Pancreas (tissue), 10 donors: ENCODE measurements around the gene CCDC32. TPM values are rescaled to one million over a fixed set of nuclear protein-coding genes. Genes with fewer than 3 reads are reported as not detected.

Experiments
- ATAC-seq, 4 donors: fragments of 200-7000 bp; cut with Tn5 transposase; one replicate each; pipeline versions ENCODE4 v1.8.0 to v1.9.1; 2020; ENCODE audit warnings: mild to moderate bottlenecking in 4 of 4, moderate library complexity in 4 of 4
- DNase-seq, 6 donors: peaks; one replicate each; pipeline ENCODE4 v3.0.0-alpha.2; 2020
- FAIRE-seq: peaks from 2 replicates; lab custom pipeline; 2012; peaks lifted over from hg19 to GRCh38; lab: Jason Lieb, UNC
- H3K27ac ChIP-seq, 4 donors: fragments of 200-600 bp; sonication (generic); 1 replicate in 3 of 4; 2 replicates in 1 of 4; pipeline versions ENCODE4 v1.5.0 to v1.8.0; 2020
- H3K27me3 ChIP-seq, 4 donors: fragments of 200-600 bp; one replicate each; pipeline ENCODE4 v1.8.0; 2021
- H3K36me3 ChIP-seq, 3 donors: fragments of 200-600 bp; sonication (generic) in 1 of 3; one replicate each; pipeline versions ENCODE4 v1.5.0 to v1.8.0; 2020 to 2021
- H3K4me1 ChIP-seq, 3 donors: fragments of 200-600 bp; one replicate each; pipeline ENCODE4 v1.8.0; 2021
- H3K4me3 ChIP-seq, 4 donors: fragments of 200-600 bp; sonication (generic) in 2 of 4; one replicate each; pipeline versions ENCODE4 v1.5.0 to v1.8.0; 2020 to 2021
- H3K9me3 ChIP-seq, 4 donors: fragments of 200-600 bp; one replicate each; pipeline ENCODE4 v1.8.0; 2021
- CTCF ChIP-seq, 4 donors: fragments of 200-600 bp; sonication (generic) in 3 of 4; IDR thresholded peaks; one replicate each; pipeline versions ENCODE4 v1.5.0 to v1.8.0; 2021; ENCODE audit warnings: antibody characterized with exemption in 4 of 4
- WGBS, 2 donors: extraction: QIAGEN DNeasy Blood & Tissue Kit; methylation state at CpG; one replicate each; pipeline ENCODE4 v1.1.7; 2013; 5-methylcytosine and 5-hydroxymethylcytosine counted together
- intact Hi-C, 3 donors: fragments of 100-400 bp; cut with DNase I; formaldehyde crosslinking; loops; one replicate each; pipeline versions ENCODE4 v1.11.1 to v1.14.2; 2022
- polyA plus RNA-seq, 2 donors: library from polyadenylated mRNA; stranded (reverse); fragments of 200-250 nt; gene quantifications; one replicate each; pipeline ENCODE4 v1.2.3, GENCODE V29; 2013
- total RNA-seq, 6 donors: library from RNA; stranded (reverse); fragmentation: NEBNext Ultra II Directional in 4 of 6; extraction: Animal tissue kit (Norgen Biotek cat#: 25700) in 4 of 6; gene quantifications; one replicate each; pipeline versions ENCODE4 v1.2.1 to v1.2.4, GENCODE V29; 2021 to 2023
- donor health status: healthy with polysubstance abuse.
- donor health status: DM: no; HTN: no; CAD: no; lungs with moderate emphysema.
- donor health status: DM: no; HTN: no; CAD: no.
- donor health status: control.
- donor health status: control.
- donor health status: Bipolar disorder and iron deficiency.
- donor health status: DM: yes; HTN: yes; CAD: no.
- donor health status: DM: no; HTN: no; CAD: no.
- donor health status: DM: no; HTN: no; CAD: no.
- donor health status: DM: yes; HTN: yes; CAD: no.

CCDC32 gene
- total RNA-seq (10 to 100 TPM; 13.5 to 22.6 (median 16.1) TPM), polyA plus RNA-seq (10 to 100 TPM; 14.3 to 20.8 TPM)

- no peaks in the 10 kb centered on the region for H3K9me3 ChIP-seq
- peak; percentile 94 to 98 (median 96) for ATAC-seq
- DNase-seq = peak; percentile 88 to 99 (median 97)
- H3K36me3 ChIP-seq = no peaks in the 10 kb centered on the region
- H3K27ac ChIP-seq = peak within 1 kb of the TSS; percentile 83 to 95 (median 88)
- intact Hi-C loops = no loop called here
- WGBS, 2 donors = 0% methylated on average over 40 of the region's 40 CpGs
- peak within 1 kb of the TSS; percentile 69 to 91 (median 82) for H3K4me3 ChIP-seq
- peaks cover 0 to 7% (median 4%) of the 10 kb centered on the region in 3 donors for H3K4me1 ChIP-seq
- H3K27me3 ChIP-seq = no peaks in the 10 kb centered on the region
- FAIRE-seq = peak; percentile 93
- no peak for TF ChIP-seq CTCF (IDR thresholded peaks at IDR 0.05)
Measured at GRCh38 chr15:40564591-40565332, at the start of gene CCDC32. Gene CCDC32 (minus strand): TSS chr15:40565042. CDS start chr15:40563015, 2,027 bp downstream.

- no peak overlapping the region for H3K4me3 ChIP-seq
- H3K27me3 ChIP-seq = no peaks in the 10 kb centered on the region
- ATAC-seq (no peak), FAIRE-seq (no peak), DNase-seq (no peak)
- no peaks in the 10 kb centered on the region for H3K36me3 ChIP-seq
- no peak overlapping the region for H3K27ac ChIP-seq
- intact Hi-C loops = no loop called here
- H3K9me3 ChIP-seq = no peaks in the 10 kb centered on the region
- WGBS, 2 donors = 75 to 87% methylated on average over 5 of the region's 5 CpGs
- H3K4me1 ChIP-seq = no peaks in the 10 kb centered on the region
- no peak for TF ChIP-seq CTCF (IDR thresholded peaks at IDR 0.05)
Measured at GRCh38 chr15:40613080-40613479, 48.2 kb upstream of the CCDC32 start.

GRCh38 chr15:40603935-40604334, 39.1 kb upstream of the CCDC32 start:
- DNase-seq = no peak

GRCh38 chr15:40600956-40601355, 36.1 kb upstream of the CCDC32 start:
- no peaks in the 10 kb centered on the region for H3K4me1 ChIP-seq
- H3K27me3 ChIP-seq = no peaks in the 10 kb centered on the region
- no peaks in the 10 kb centered on the region for H3K36me3 ChIP-seq
- no peak overlapping the region for H3K27ac ChIP-seq
- intact Hi-C loops = no loop called here
- FAIRE-seq = no peak
- no peaks in the 10 kb centered on the region for H3K9me3 ChIP-seq
- 91 to 92% methylated on average over 12 of the region's 12 CpGs for WGBS, 2 donors
- no peak for ATAC-seq
- H3K4me3 ChIP-seq = no peak overlapping the region
- no peak for DNase-seq
- no peak for TF ChIP-seq CTCF (IDR thresholded peaks at IDR 0.05)

More at GRCh38 chr15:40603935-40604334, 39.1 kb upstream of the CCDC32 start:
- Histone ChIP-seq H3K36me3 (no peaks in the 10 kb centered on the region), H3K4me1 (no peaks in the 10 kb centered on the region), H3K27me3 (no peaks in the 10 kb centered on the region), H3K4me3 (no peak overlapping the region), H3K27ac (no peak overlapping the region), H3K9me3 (no peaks in the 10 kb centered on the region)
- intact Hi-C loops = no loop called here
- FAIRE-seq (no peak), ATAC-seq (no peak)
- no peak for TF ChIP-seq CTCF (IDR thresholded peaks at IDR 0.05)

GRCh38 chr15:40598672-40599071, 33.8 kb upstream of the CCDC32 start:
- H3K36me3 ChIP-seq = no peaks in the 10 kb centered on the region
- H3K27me3 ChIP-seq = no peaks in the 10 kb centered on the region
- no peak overlapping the region for H3K4me3 ChIP-seq
- no peak for DNase-seq
- 64 to 72% methylated on average over 4 of the region's 4 CpGs for WGBS, 2 donors
- intact Hi-C loops = no loop called here
- TF ChIP-seq CTCF (IDR thresholded peaks at IDR 0.05) = no peak
- no peaks in the 10 kb centered on the region for H3K9me3 ChIP-seq
- no peak for ATAC-seq
- H3K27ac ChIP-seq = no peak overlapping the region
- no peak for FAIRE-seq
- H3K4me1 ChIP-seq = peaks cover 3 to 8% (median 7%) of the 10 kb centered on the region in 3 donors
